Pons (tissue), 1 donor: ENCODE results near the gene SAG.

Source experiments
- DNase-seq: peaks from one replicate; pipeline ENCODE4 v3.0.0-alpha.2; 2016; ENCODE audit warnings: low spot score

Gene SAG

DNA sequence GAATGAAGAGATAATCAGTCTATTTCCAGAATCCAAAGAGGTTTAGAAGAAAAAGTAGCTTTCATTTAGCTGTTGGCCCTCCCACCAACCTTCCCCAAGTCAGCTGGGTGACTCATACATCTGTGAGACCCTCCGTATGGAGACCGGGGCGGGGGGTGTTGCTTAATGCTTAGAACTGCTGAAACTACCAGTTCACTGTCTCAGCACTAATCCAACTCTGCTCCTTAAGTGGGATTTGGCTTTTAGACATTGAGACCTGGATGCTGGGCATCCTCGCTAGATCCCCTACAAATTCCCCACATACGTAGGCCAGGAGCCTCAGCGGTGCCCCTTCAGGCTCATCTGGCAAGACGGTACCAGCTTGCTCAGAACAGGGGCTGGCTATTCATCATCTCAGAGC lies at the start of gene SAG:
TSS of gene SAG (plus strand) at position 252 of the 400 bp plus-strand sequence. CDS start 1,374 bp downstream, outside the sequence.
- DNase-seq: no peak

DNA sequence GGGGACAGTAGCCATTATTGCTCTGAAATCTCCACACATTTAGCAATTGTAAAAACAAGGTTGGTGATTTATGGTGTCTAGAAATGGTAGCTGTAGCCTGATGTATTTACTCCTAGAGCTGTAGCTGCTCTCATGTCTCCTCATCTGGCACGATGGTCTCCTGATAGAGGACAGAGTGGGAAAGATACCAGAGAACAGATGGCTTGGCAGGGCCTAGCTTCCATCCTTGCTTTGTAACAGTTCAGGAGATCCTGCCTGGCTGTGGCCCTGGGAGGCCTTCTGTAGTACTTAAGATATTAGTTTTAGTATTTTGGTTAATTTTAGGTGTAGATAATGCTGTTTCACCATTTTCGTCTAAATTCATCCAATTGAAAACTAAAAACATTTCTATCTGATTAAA lies 49.4 kb upstream of the SAG start:
- peak; percentile 31 for DNase-seq

DNA sequence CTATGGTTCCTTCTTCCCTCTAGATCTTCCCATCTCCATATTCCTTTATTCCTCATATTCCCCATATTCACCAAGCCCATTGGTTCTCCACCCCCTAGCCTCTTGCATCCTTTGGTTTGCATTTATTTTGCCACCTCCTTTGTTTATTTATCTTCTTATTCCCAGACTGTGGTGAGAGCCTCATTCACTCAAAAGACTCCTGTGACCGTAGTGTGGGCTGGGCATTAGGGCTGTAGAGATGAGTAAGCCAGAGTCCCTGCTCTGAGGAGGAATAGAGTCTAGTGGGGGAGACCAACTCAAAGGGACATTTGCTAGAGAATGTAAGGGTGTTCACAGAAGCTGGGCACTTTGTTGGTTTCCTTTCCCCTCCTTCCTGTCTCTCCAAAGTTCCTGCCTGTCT lies 47.9 kb upstream of the SAG start:
- DNase-seq: no peak

DNA sequence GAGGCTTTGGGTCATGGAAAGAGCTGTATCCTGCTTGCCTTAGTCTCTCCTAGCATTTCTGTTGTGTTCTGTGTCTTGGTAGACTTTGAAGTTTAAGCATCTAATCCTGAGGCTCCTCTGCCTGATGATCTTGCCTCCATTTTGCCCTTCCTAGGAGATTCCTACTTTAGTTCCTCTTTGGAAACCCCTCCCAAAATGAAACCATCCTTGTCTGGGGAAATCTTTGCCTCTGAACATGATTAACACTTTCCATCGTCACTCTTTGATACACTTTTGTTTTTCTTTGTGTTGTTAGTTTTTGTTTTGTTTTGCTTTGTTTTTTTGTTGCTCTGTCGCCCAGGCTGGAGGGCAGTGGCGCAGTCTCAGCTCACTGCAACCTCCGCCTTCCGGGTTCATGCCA lies 47.0 kb upstream of the SAG start:
- no peak for DNase-seq

DNA sequence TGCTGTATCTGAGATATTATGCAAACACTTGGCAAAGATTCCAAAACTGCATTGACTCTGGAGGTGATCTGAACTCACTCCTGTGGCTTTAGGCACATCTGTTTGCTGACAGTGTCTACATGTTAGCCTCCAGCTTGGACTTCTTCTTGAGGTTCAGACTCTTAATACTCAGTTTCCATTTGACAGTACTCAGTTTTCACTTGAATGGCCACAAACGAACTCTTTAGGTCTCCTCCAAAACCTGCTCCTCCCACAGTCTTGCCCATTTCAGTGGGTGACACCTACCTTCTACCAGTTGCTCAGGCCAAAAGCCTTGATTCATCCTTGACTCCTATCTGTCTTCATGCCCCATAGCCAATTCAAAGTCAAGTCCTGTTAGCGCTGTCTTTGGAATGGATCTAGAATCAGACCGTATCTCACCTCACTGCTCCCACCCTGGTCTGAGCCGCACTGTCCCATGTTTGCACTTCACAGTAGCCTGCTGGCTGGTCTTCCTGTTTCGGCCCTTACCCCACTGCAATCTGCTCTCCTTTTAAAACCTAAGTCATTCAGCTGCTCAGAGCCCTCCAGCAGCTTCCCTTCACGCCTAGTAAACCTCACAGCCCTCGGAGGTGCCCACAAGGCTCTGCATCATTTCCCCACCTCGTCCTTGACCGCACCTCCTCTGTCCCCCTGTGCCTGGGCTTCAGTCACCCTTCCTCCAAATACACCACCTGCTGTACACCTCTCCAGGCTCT lies 45.6 kb upstream of the SAG start:
- no peak for DNase-seq

DNA sequence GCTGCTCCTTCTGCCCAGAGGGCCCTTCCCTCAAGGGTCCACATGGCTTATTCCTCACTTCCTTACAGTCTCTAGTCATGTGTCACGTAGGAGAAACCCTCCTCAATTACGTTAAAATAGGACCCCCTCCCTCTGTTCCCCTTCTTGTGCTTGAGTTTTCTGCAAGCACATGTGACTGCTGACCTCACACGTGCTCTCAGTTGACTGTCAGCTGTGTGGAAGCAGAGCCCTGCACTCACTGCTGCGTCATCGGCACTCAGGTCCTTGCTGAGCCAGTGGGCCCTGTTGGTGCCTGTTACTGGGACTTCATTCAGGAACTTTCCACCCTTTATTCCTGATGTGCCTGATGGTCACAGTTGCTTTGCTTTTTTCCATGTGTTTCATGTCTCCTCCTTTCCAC lies 45.1 kb upstream of the SAG start:
- no peak for DNase-seq

DNA sequence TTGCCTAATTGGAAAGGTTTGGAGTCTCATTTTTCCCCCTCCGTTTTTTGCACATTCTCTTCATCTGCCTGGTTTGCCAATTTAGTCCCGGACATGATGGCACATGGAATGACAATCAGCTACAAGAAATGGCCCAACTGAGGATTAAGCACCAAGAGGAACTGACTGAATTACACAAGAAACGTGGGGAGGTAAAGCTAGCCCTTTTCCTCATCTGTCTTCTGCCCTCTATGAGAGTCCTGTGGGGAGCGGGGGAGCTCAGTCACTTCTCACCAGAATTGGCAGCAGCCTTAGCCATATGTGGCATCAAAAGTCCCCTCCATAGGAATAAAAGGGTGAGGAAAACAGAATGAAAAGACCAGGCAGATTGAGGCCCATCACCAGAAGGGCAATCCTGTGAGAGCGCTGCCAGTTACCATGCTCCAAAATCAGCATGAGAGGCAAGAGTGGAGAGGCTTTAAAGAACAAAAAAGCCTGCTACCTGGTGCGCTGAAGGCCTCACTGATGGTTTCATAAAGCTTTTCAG lies 44.5 kb upstream of the SAG start:
- DNase-seq: no peak

DNA sequence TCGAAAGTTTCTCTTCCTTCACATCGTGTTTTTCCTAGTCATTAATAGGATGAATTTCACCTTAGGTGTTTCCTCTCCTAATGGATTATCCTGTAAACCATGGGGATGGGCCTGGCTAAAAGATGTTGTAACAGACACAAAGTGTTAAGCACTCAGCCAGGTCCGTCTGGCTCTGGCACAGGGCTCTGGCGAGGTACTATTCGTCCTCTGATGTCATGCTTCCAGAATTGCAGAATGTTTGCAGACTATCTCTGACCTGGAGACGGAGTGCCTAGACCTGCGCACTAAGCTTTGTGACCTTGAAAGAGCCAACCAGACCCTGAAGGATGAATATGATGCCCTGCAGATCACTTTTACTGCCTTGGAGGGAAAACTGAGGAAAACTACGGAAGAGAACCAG lies 42.9 kb upstream of the SAG start:
- DNase-seq: no peak

DNA sequence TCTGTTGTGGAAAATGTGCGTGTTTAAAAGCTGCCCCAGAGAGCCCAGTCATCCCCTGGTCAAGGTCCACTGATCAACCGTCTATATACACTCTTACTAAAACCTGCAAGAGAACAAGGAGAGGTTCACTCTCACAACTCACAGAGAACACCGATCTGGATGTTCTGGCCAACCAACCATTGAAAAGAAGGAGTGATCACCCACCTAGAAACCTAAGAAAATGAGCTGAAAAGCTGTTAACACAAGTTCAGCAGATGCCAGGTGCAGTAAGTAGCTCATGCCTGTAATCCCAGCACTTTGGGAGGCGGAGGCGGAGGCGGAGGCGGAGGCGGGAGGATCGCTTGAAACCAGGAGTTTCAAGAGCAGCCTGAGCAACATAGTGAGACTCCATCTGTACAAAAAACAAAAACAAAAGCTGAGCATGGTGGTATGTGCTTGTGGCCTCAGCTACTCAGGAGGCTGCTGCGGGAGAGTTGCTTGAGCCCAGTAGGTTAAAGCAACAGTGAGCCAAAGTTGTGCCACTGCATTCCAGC lies 41.7 kb upstream of the SAG start:
- DNase-seq: no peak

DNA sequence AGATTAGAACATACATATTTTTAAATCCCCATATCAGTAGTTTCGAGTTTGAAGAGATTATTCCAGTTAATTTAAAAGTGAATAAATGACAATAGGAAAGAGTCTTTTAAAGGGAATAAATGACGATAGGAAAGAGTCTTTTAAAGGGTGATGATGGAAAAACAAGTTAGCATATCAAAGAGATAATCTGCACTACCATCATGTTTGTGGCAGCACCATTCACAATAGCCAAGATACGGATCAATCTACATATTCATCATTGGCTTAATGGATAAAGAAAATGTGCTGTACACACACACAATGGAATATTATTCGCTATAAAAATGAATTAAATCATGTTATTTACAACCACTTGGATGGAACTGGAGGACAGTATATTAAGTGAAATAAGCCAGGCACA lies 41.1 kb upstream of the SAG start:
- DNase-seq: no peak

DNA sequence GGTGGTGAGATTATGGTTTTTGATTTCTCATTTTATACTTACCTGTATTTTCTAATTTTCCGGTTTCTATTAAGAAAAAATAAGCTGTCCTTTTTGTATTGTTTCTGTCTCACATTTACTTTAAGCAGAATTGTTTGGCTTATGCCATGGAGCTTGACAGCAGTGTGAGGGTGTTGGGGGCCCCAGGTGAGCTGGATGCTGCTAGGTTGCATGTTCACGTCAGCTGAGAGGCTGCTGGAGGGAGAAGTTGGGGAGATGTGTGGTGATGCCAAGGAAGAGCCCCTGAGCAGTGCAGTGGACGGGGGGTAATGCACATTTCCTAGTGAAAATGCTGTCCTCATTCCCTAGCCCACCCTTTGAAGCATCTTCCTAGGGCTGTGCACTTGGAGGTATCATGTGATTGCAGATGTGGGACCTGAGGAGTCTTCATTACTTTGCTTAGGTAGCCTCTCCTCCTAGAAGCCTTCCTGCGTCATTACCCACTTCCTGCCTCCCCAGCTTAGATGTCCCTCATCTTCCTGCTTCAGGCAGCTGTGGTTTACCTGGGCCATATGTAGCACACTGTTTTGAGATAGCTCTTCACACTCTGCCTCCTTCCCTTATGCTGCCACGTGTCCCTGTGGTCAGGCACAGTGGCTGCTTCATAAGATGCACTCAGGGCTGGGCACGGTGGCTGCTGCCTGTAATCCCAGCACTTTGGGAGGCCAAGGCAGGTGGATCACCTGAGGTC lies 39.9 kb upstream of the SAG start:
- no peak for DNase-seq

DNA sequence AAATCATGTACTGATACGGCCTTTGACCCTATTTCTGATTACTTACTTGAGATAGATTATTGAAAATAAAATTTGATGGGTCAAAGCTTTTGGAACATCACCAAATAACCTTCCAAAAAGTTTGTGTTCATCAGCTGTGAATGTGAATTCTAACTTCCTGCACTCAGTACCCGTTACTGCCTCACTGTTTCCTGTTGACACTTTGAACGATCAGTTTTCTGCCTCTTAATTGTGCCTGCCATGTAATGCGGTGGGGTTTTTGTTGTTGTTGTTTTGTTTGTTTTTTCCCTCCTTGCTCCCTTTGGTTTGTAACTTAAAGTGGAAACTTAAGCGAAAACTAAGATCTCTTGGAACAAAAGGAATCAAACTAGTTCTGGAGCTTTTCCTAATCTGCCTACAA lies 37.2 kb upstream of the SAG start:
- DNase-seq: no peak

DNA sequence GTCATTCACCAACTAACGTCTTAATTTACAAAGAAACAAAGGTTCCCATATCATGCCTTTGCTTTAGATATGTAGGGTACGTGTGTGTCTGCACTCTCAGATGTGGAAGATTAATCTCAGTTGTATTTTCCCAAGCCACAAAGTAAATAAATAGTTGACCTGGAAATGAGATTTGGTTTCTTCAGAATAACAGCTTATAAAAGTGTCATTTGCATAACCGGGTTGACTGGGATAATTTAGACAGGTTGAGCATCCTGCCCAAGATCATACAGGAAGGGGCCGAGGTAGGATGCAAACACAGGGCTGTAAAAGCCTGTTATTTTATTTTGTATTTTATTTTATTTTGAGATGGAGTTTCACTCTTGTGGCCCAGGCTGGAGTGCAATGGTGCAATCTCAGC lies 36.7 kb upstream of the SAG start:
- no peak for DNase-seq

DNA sequence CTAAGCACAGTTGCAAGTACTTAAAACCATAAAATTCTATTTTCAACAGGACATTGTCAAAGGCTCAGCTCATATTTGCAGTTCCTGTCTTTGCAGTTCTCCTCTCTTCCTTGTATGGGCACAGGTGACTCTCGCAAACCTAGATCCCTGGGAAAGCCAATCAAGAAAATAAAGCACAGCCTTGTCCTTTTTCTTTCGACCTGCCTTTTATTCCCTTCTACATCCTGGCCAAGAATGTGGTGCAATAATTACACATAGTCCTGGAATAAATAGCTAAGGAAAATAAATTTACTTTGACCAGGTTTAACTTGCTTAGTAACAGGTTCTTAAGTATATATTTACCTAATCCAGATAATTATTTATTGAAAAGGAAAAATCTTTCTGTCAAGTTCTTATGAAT lies 35.9 kb upstream of the SAG start:
- DNase-seq: no peak

DNA sequence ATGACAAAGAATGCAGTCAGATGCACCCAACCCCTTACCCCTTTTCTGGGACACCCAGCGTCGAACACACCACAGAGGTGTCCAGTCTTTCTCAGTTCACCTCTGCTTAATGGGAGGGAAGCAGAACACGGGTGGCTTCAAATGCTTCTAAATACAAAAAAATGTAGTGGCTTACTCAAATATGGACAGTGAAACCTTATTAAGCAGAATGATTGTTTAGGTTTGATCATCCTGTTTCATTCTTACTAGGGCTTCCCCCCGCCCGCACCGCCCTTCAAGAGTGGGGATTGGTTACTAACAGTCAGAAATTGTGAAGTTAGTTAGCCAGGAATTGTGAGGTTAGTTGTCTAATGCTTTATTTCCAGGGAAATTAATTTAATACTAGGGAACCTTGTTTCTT lies 34.5 kb upstream of the SAG start:
- DNase-seq: no peak

DNA sequence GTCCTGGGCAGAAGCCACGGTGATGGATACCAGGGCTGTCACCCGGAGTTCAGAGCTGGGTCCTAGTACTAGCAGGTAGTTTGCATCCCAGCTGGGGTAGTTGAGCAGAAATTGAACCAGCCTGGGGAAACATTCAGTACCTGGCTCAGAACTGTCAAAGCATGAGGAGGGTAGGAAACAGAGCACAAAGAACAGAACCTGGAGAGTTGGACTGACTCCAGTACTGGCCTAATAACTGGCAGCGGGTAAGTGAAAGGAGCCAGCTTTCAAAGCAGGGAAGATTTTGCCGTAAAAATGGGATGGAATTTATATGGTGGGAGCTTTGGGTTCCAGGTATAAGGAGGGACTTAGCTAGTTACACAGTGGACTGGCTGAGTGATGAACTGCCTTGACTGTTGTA lies 32.4 kb upstream of the SAG start:
- no peak for DNase-seq

DNA sequence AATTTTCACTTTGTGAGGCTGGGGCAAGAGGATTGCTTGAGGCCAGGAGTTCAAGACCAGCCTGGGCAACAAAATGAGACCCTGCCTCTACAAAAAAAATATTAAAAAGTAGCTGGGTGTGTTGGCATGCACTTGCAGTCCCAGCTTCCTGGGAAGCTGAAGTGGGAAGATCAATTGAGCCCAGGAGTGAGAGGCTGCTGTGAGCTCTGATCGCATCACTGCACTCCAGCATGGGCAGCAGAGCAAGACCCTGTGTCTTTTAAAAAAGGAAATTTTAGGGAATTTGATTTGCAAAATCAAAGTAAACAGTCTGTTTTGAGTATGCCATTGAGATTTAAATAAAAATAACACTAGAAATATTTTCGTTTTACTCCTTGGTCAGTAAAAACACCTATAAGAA lies 28.7 kb upstream of the SAG start:
- no peak for DNase-seq

DNA sequence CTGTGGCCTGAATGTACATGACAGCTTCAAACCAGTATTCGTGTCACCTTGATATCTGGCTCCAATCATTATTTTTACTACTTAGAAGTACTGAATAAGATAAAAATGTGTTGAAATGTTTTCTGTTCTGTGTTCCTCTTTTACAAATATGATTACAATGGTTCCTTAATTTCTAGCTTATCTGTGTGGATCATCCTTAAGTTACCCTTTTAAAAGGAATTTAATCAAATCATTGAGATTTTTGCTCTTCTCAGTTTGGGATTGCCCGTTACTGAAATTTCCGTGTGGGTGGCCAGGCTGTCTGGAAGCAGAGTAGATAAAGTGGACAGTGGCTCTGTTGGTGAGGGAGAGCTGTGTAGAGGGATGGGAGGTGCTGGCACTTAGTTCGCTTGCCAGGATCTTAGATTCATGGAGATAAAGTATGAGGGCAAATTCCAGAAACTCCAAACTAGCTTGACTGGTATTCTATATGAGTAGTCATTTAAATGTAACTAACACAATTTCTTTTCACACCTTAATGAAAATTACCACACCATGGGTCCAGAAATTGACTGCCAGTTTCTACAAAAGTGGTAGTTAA lies 27.4 kb upstream of the SAG start:
- no peak for DNase-seq

DNA sequence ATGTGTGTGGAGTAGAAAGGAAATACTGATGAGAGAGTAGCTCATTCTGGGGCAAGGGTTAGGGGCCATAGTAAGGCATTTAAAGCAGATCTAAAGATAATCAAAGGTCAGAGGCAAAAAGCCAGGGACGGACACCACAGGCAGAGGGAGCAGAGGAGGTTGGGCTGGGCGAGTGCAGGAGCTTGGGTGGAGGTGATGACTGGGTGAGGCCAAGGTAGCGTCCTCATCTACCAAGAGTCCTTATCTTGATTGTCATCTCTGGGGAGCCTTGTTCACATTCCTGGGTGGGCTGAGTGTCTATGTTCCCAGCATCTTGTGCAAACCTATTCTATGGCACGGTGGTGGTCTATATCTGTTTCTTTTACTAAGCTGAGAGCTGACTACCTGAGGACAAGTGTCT lies 26.1 kb upstream of the SAG start:
- DNase-seq: no peak

DNA sequence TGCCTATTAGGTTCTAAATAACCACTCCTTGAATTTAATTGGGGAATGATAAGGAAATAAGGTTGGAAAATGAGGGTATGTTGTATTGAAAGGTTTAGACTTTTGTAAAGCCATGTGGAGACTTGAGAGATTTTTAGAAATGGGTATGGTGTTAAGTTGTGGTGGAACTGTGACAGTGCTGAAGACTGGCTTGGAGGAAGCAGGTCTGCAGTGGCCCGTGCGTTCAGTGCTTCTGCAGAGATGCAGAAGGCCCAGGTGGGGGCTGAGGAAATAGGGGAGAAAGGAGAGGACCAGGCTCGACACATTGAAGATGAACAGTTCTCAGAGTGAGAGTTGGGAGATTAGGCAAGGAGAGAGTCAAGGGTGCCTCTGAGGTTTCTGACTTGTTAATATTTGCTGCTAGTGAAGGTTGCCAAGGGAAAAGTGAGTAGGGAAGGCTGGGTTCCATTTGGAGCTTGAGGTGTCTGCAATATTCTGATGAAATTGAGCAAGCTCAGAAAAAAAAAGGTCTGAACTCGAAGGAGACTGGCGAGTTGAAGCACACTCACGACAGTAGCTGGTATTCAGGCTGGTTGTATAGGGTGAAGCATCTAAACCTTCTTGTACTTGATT lies 25.5 kb upstream of the SAG start:
- DNase-seq: no peak

DNA sequence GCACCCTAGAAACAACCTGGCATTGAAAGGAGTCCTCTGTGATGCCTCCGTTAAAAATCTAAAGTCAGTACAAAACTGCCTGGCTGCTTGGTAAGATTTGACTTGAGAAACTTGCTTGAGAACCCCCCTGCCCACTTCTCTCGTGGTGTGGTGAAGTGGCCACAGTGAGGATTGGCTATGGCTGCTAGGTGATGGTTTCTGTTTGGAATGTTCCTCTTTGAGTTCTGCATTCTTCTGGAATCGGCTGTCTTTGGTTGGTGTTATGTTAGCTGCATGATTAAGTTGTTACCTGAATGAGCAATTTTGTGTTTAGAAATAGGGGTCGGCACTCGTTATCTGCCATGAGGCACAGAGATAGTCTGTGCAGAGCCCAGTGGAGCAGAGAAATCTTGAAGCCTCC lies 21.7 kb upstream of the SAG start:
- DNase-seq: no peak

DNA sequence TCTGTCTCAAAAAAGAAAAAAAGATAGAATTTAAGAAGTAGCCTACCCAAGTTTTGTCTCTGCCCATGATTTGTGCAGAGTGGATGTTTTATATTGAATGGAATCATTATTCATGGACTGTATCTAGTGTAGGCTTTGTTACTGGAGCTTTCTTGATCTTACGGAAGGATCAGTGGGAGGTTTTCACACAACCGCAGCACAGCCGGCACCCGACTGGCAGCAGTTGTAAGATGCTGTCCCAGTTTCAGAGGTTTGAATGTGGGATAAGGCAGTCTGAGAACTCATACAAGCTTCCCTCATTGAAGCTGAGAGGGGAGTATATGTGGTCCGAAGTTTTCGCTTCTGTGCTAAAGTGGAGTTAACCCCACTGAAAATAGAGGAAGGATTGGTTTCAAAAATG lies 19.7 kb upstream of the SAG start:
- DNase-seq: peak; percentile 30

DNA sequence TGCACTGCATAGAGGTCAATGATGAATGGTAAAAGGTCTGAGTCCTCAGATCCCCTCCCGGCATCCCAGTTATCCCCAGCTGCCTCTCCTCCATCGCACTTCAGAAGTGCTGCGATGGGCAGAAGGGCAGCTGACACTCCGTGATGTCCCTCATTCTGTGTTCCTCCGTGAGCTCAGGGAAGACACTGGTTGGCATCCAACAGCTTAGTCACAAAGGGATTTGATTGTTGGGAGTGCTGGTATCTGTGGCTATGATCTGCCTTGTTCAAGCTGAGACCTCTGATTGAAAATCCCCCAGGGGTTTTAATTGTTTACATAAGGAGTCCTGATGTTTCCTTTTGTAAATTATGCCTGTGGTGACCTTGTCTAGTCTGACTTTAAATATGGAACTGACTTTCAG lies 19.0 kb upstream of the SAG start:
- peak; percentile 88 for DNase-seq
